H4 (cell line): ENCODE measurements around the gene LEMD1. TPM values are rescaled to one million over a fixed set of nuclear protein-coding genes. Genes with fewer than 3 reads are reported as not detected.
"Not testable (repeated sequence)": the region's sequence is repeated elsewhere in the genome, so short reads cannot be mapped to it uniquely, and the experiment has no call there.

Source experiments
- DNase-seq: peaks from one replicate; pipeline ENCODE4 v3.0.0-alpha.2; 2015; ENCODE audit warnings: low spot score
- total RNA-seq: library from RNA; depleted of rRNA; stranded (reverse); fragments of >200 nt; shearing (Covaris generic); gene quantifications from 2 replicates; pipeline ENCODE4 v1.2.3, GENCODE V29; 2014

LEMD1 gene
- total RNA-seq, 1 experiment from 2014 or later = 1.5 TPM

DNA sequence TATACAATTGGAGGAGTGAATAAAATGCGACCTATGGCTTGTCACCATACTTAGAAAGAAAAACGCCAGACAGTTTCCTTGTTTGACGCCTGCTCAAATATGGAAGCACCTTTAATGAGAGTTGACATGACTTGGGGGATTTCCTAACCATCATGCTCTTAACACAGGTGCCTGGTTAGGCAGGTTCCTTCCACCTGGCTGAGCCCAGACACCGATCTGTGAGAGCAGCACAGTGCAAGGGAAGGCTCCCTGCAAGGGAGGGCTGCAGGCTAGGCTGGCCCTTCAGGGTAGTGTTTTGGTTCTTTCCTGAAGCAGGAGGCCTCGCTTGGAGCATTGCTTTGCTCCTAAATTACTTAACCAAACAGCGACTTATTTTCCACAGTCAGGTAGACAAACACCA lies 40.6 kb downstream of the LEMD1 start:
- DNase-seq = no peak

DNA sequence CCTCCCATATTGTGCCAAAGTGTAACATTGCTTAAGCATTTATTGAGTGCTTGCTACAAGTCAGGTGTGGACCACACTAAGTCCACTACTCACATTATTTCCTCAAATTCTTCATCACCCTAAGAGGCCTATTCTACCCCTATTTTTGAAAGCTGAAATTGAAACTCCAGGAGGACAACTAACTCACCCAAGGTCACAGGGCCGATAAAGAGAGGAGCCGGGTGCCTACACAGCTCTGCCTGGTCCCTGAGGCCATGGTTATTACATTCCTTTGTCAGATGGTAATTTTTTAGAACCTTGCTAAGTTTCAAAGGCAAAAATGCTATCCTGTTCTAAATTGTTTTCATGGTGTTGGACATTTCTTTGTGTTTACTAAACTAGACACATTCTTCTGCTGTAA lies 41.0 kb downstream of the LEMD1 start:
- no peak for DNase-seq

DNA sequence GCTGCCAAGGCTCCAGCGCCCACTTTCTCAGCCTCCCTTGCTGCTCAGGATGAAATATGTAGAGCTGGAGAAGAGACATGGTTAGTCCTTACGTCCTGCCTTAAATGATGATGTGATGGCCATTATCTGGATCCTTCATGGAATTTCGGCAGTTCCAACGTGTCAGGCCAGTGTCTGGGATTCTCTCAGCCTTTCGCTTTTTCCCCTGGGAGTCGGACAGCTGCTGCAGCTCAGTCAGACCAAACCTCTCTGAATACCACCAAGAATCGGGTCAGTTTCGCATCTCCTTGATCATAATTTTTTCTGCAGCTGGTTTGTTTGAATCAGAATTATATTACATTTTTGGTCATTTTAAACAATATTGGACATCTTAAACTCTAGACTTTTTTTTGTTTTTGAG lies 42.8 kb downstream of the LEMD1 start:
- DNase-seq = no peak

DNA sequence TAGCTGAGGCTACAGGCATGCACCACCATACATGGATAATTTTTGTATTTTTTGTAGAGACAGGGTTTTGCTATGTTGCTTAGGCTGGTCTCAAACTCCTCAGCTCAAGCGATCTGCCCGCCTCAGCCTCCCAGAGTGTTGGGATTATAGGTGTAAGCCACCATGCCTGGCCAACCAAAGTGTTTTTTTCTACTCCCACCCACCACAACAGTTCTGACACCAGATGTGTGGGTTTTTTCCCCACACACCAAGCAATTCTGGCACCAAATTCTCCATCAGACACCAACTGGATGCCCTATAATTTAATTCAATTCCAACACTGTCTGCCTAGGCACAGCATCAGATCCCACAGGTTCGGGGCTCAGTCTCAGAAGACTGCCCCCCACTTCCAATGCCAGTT lies 44.5 kb downstream of the LEMD1 start:
- no peak for DNase-seq

DNA sequence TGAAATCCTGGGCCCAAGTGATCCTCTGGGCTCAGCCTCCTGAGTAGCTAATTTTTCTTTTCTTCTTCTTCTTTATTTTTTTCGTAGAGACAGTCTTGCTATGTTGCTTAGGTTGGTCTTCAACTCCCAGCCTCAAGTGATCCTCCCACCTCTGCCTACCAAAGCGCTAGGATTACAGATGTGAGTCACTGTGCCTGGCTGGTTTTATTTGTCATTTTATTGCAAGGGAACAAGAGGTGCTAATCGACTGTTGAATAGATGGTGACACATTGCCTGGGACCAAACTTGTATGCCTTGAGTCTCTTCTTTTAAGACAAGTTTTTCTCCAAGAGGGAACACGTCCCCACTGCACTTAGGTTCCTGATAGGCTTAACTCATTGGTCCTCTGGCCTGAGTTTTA lies 45.1 kb downstream of the LEMD1 start:
- DNase-seq = peak; percentile 38

DNA sequence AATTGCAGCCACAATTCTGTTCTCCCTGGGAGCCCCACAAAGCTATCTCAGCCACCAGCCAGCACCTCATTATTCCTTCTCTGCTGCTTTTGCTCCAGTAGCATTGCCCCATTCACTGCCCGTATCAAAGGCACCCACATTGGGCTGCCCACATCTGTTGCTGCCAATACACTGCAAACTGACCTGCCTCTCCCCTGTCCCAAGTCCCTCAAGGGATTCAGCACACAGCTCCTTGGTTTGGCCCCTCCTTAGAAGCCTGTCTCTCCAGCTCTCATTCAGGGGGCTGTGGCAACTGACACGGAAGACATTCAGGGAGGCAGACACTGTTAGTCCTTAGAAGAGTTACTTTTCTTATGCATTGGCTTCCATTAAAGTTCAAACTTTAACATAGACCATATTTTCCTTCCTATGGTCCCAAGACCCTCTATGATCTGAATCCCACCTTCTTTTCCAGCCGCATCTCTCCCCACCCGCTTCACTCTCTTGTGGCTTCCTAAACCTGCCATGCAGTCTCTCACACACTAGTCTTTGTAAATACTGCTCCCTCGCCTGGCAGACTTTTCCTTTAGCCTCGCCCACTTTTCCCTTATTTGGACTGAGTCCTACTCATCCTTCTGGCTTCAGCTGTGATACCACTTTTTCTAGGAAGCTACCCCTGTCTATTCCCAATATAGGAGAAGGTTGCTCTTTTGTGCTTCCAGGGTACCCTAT lies 45.9 kb downstream of the LEMD1 start:
- DNase-seq = peak; percentile 57

GRCh38 chr1:205374210-205375078 lies 47.4 kb downstream of the LEMD1 start:
- DNase-seq = peak; percentile 58

DNA sequence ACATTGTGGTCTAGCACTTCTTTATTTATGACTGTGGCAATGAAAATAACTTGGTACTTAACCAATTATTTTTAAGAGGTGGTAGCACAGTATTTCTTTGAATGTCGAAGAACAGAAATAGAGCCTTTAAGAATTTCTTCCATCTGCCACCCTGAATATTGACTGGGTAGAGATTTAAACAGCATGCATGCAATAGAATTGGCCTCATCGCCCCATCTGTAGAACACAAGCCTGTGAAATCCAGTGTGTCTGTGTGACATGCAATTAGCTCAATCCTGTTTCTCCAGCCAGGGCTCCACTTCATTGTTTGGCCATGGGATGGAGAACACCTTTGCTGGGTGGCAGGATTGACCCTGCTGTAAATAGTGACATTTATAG lies 48.1 kb downstream of the LEMD1 start:
- DNase-seq = no peak

GRCh38 chr1:205373022-205373797 lies 48.6 kb downstream of the LEMD1 start:
- DNase-seq = no peak

DNA sequence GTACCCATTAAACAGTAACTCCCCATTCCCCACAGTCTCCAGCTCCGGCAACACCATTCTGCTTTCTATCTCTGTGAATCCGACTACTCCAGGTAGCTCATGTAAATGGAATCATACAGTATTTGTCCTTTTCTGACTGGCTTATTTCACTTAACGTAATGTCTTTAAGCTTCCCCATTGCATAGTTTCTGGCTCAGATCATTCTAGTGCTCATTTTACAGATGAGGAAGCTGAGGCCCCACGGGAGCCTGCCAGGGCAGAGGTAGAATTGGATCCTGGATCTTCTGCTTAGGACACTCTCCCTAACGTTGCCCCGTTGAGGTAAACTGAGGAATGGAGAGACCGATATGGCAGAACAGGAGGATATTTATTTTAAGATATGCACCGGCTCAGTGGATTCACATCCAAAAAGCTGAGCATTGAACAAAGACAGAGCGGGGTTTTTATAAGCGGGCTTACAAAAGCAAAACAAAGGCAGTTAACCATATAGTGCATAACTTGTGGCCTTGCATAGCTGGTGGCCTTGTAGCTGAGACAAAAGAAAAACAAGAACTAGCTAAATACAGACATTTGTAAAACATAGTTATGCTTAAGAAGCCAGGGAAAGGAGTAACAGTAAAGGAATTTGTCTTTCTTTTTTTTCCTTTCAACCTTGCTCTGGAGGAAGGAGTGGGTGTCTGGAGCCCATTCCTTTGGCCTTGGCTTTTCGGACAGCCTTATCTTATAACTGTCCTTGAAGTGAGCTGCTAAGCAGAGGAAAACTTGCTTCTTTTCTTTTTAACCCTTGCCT lies 49.8 kb downstream of the LEMD1 start:
- DNase-seq = no peak

DNA sequence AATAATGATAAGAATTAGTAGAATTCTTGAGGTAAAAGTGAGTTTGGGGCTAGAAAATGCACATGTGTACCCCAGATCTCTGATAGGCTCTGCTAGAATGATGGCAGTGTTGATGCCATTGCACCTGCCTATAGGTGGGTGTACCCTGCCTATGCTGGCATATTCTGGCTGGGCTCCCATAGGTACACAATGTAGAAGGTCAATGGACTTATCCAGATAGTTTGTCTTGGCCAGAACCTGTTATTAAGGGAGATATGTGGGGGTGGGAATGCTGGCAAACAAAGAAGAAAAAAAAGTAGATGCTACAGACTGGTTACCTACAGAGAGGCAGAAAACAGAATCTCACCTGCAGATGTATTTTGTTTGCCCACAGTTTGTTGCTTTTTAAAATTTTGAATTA lies 51.1 kb downstream of the LEMD1 start:
- no peak for DNase-seq

DNA sequence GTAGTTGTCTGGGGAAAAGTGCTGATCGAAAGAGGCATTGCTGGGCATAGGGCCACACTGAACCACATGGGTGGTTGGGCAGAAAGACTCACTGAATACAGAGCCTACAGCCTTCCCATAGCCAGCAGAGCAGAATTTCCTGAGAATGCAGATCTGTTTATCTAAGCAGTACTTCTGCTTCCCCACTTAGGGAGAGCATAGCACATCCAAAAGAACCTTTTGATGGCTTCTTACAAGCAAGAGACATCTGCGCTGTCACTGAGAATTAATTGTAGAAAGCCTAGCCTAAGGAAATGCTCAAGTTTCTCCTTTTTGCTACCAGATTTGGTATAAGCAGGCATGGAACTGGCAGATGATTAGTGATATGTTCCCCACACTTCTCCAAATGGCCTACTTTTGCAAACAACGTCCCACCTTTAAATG lies 52.1 kb downstream of the LEMD1 start:
- DNase-seq = no peak

- DNase-seq = no peak
These were observed 53.4 kb downstream of the LEMD1 start for GRCh38 chr1:205368478-205368877.

GRCh38 chr1:205365945-205366463 lies 55.9 kb downstream of the LEMD1 start:
- no peak for DNase-seq

DNA sequence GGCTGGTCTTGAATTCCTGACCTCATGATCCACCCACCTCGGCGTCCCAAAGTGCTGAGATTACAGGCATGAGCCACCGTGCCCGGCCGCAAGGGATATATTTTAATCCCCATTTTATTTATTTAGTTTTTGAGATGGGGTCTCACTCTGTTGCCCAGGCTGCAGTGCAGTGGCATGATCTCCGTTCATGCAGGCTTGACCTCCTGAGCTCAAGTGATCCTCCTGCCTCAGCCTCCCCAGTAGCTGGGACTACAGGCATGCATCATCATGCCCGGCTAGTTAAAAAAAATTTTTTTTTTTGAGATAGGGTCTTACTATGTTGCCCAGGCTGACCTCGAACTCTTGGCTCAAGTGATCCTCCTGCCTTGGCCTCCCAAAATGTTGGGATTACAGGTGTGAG lies 56.8 kb downstream of the LEMD1 start:
- DNase-seq = not testable (repeated sequence)

DNA sequence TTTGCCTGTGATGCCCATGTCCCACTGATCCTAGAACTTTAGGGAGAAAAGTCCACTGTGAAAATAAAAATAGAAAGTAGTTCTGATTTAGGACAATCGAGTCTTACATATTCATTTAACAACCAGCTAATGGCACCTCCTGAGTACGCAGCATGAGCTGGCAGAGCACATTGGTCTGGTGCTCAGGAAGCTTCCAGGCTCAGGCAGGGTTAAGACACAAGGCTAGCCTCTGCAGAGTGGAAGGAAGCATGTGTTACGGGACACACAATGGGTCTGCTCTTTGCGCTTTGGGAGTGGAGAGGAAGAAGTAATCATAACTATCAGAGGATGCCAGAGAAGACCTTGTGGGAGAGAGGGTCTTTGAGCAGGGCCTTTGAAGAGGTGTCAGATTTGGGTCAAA lies 61.0 kb downstream of the LEMD1 start:
- DNase-seq = no peak

DNA sequence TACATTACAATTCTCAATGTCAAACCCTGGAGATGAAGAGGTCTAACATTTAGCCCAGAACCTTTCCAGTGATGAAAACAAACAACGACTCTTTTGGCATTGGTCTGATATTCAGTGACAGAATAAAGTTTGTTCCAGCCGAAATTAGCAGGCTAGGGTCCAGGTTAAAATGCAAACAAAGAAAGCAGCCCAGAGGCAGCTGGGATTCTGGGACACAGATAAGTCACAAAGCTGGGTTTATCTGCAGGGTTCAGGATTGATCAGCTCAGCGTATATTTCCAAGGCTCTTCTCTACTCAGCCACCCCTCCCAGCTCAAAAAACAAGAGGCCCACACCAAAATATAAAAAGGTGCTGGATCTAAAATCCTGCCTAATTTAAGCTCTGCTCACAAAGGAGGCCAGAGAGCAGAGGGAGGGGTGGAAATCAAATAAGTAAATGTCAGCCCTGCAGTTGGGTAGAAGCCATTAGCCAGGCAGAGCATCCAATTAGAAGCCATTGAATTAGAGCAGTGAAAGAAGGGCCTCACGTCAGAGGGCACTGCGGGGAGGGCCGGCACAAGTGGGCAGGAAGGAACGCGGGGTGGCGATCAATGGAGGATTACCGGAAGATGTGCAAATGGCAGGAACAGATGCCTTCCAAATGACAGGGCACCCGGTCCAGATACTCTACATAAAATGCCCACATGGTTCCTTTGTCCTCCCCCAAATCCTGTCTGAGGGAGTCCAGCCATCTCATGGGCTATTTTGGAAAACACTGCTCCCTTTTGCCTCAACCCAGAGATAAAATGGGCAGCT lies 61.9 kb downstream of the LEMD1 start:
- no peak for DNase-seq

DNA sequence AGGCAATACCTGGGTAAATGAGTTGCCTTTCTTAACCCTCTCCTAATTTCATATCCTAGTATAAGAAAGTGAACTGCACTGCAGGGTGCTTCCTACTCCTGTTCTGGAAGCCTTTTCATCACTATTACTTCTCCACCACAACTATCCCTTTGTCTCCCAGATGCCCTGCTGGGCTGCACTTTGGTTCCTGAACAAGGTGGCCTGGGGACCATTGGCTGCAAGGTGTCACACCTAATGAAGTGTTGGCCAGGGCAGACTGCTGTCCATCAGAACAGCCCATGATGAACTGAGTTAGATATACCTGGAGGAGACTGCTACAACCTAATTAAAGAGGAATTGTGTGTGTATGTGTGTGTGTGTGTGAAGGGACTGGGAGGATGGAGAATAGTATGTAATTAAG lies 63.3 kb downstream of the LEMD1 start:
- no peak for DNase-seq

- DNase-seq = no peak
These were observed 64.3 kb downstream of the LEMD1 start for GRCh38 chr1:205357567-205357966.

DNA sequence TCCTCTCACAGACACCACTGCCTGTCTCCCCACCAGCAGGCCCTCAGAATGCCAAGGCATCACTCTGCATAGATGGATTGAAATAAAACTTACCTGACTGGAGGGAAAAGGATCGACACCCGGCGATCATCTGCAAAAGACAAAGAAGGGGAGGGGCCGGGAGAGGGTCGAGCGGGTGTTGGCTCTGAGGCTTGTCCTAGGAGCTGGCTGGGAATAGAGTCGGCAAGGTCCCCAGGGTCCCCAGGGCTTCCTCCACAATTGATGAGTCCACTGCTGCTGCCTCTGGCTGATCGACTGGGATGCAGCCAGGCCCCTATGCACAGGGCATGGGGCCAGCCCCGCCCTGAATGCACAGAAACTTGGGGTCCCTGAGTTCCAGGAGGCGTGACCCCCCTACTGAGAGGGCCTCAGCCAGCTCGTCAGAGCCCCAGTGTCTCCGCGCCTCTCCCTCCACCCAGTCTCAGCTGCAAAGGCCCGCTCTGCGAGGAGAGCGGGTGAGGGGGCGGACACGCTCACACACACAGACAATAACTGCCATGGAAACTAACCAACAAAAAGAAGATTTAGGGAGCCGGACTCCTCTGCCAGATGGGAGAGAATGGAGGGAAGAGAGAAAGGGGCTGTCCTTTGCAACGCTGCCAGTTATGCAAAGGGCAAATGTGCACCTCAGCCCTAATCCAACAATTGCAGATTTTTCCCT lies 65.3 kb downstream of the LEMD1 start, which contains the start of gene KLHDC8A:
Gene KLHDC8A, minus strand, starts transcription at position 483 of the 700 bp plus-strand sequence. CDS start 13,318 bp downstream, outside the sequence.
- DNase-seq = no peak
